GM12874 (cell line): ENCODE measurements around the gene ENDOD1.

ENCODE experiments used
- TF ChIP-seq, protein P1 (sequence below): IDR thresholded peaks from 2 replicates; pipeline ENCODE4 v1.5.1; 2011; ENCODE audit warnings: low read depth, mild to moderate bottlenecking, control low read depth, low read length, moderate library complexity; ENCODE audit not compliant: insufficient read depth

ENDOD1 gene

DNA sequence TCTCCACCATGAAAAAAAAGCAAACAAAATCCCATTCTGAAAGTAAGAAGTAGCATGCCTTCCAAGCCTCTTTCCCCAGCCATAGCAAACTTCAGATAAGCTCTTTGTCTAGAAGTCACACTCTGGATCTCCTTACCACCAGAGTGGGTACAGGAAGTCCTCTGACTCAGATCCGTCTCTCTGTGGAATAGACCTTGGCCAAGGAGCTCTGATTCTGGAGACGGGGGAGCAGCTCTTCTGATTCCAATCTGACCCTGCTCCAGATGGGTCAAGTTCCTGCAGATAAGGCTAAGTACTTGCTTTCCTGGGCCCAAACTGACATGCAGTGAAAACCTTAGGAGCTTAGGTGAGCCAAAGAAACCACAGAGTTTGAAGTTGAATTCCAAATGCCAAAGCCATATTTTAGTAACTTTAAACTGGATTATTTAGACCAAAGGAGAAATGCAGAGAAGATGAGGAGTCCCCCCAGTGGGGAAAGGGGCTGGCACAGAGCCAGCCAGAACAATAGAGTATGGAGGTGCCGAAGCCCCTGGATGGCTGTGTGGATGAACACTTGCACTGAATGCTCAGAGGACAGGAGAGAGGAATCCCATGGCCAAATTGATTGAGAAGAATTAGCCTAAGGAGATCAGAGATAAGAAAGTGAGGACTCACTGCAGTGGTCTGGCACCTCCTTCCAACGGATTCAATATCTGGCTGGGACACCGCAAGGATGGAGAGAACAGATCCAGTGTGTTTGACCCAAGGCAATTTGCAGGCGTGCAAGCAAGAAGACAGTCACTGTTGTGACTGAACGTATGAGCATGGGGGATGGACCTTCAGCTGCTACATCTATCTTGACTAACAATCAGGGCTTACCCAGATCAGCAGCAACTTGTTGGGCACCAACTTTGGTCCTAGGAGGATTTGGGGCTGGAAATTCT lies 54.9 kb downstream of the ENDOD1 start:
- TF ChIP-seq, protein P1, sequence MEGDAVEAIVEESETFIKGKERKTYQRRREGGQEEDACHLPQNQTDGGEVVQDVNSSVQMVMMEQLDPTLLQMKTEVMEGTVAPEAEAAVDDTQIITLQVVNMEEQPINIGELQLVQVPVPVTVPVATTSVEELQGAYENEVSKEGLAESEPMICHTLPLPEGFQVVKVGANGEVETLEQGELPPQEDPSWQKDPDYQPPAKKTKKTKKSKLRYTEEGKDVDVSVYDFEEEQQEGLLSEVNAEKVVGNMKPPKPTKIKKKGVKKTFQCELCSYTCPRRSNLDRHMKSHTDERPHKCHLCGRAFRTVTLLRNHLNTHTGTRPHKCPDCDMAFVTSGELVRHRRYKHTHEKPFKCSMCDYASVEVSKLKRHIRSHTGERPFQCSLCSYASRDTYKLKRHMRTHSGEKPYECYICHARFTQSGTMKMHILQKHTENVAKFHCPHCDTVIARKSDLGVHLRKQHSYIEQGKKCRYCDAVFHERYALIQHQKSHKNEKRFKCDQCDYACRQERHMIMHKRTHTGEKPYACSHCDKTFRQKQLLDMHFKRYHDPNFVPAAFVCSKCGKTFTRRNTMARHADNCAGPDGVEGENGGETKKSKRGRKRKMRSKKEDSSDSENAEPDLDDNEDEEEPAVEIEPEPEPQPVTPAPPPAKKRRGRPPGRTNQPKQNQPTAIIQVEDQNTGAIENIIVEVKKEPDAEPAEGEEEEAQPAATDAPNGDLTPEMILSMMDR = no peak

DNA sequence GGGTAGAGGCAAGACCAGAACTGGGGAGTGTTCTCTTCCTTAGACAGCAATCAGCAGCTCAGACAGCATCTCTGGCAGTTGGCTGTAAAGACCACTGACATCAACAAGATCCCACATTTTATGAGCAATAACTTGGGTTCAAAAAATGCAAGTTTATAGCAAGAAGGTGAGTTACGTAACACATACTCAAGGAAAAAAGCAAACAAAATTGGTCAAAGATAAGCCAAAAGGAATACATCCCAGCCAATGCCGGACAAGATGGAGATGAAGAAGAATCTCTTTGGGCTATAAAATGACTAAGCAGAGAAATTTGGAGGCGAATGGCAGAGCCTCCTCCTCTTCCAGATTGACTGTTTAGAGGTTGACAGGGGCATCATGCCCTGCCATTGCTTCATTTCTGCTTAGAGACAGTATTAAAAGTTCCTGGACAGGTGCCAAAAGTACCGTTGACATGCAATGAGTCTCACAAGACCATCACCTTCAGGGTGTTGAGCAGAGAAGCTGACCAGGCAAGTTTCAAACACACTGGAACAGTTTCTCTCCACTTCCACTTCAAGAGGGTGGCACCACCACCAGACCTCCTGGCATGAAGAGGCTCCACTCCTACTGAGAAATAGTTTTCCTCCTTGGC lies 55.9 kb downstream of the ENDOD1 start:
- TF ChIP-seq, protein P1 = no peak

DNA sequence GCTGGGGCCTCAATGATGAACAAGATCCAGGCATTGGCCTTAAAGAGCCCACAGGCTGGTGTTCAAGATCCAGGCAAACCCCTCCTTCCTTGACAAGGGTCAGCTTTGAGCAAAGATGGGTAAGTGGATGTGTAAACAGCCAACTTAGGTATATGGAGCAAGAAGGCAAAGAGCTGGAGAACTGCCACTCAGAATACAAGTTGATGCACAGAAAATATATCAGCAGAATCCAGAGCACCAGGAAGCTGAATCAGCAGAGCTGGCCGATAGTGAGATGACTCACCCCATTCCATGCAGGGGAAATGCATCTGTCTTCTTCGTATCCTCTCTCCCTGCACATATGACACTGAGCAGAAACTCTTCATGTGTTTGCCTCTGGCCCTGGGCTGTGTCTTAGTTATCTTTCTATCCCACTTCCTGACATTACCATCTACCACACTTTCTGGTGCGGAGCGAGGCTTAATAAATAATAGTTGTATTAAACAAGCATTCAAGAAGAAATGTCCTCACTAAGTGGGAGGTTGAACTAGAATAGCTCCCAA lies 57.8 kb downstream of the ENDOD1 start:
- TF ChIP-seq, protein P1 = no peak

DNA sequence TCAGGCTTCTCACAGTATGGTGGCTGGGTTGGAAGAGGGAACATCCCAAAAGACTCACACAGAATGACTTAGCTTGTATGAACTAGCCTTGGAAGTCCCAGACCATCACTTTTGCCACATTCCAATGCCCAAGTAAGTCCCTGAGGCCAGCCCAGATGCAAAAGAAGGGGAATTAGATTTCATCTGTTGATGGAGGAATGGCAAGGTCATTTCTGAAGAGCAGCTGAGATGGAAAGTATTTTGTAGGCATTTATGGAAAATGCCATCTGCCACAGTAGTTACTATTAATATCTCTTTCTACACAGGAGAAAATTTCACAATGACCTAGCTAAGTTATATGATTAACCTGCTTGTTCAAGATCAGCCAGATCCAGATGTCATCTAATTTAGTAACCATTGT lies 58.8 kb downstream of the ENDOD1 start:
- TF ChIP-seq, protein P1 = no peak

DNA sequence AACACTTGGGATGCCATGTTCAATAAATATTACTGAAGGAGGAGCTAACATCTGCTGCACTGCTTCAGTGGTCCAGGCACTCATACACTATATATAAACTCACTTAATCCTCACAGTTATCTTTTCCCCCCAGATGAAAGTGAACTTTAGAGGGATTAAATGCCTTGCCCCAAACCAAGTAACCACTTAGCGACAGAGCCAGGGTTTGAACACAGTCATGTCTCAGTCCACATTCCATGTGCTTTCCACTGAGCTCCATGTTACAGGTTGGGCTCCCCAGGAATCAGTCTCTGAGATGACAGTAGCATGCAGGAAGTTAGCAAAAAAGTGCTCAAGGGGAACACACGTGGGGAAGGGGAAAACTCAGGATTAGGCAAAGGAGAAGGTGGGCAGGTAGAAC lies 59.3 kb downstream of the ENDOD1 start:
- TF ChIP-seq, protein P1 = no peak

DNA sequence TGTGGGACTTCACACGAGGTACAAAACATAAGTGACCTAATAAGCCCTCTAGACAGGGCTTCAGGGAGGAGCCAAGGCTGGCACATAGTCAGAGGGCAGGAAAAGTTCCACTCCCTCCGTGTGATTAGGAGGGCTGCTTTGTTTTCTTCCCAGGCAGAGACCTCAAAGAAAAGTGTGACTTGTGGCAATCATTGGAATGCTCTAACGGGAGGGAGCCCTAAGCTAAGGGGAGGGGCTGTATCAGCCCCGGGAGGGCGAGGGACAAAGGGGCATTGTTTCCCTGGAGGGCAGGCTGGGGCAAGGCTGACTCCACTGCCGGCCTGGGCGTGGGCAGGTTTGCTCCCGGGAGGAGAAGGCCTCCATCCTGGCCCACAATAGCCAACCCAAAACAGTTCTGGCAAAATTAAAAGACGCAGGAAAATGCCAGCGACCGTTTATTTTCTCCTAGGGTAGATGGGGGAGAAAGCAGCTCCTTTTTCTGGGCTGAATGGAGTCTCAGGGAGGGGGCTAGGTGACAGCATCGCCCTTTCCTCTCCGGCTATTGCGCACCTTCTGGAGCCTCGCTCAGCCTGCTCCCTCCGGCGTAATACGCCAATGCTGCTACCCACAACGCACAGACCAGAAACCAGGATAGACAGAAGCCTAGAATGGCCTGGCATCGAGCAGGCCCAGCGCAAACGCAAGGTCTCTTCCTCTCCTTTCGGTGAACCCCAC lies 60.2 kb downstream of the ENDOD1 start:
- TF ChIP-seq, protein P1 = no peak
